ENCODE measurements around the gene FGR.

DNA sequence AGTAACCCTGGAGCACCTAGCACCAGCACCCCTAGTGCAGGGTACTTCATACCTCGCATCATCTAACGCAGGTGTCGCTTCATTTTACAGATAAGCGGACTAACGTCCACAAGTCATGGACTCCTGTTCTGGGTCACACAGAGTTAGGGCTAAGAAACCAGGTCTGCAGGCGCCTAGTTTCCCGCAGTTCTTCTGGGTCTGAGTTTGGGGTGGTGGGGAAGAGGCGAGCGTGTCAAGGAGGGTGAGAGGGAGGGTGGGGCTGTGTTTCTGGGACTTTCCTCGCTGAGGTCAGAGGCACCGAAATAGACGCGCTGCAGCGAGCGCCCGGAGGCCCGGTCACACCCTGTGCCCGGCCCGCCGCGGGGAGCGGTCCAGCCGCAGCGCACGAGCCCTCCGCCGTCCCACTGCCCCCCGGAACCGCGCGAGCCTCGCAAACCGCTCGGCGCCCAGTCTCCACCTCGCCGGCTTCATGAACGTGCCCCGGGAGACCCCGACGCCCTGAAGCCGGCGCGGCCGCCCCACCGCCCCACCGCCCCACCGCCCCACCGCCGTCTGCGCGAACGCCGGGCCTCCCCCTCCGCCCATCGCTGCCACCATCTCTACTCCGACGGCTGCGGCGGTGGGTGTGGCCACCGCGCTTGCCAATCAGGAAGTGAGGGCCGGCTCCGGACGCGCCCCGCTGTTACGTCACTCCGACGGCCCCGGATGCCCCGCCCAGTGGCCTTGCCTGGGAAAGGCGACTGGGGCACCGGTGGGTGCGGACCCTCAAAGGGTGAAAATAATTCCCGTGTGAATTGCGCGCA, 24.7 kb upstream of the FGR start:
- no peak for TF ChIP-seq CTCF (conservative IDR thresholded peaks at IDR 0.05)
- TF ChIP-seq ZFX (IDR thresholded peaks at IDR 0.05) = 0 out of 2 replicates have a peak, but pooled peaks have one; percentile 9
